GM23338 (cell line): ENCODE measurements around the gene ANKRD11. TPM values are rescaled to one million over a fixed set of nuclear protein-coding genes. Genes with fewer than 3 reads are reported as not detected.

Experiments
- ATAC-seq: fragments of 200-7000 bp; cut with Tn5 transposase; 3 replicates; pipeline ENCODE4 v1.9.1; 2020
- DNase-seq: peaks from one replicate; pipeline ENCODE4 v3.0.0-alpha.2; 2015; ENCODE audit warnings: low spot score
- H2AFZ ChIP-seq: fragments of 200-600 bp; sonication (generic); 2 replicates; pipeline ENCODE4 v1.8.0; 2016; ENCODE audit warnings: antibody characterized with exemption, mild to moderate bottlenecking, moderate library complexity
- H3F3A ChIP-seq: fragments of 200-600 bp; sonication (generic); replicated peaks from 2 replicates; pipeline ENCODE4 v1.8.0; 2017; ENCODE audit warnings: antibody characterized with exemption, mixed run types, low read depth
- H3K27ac ChIP-seq: fragments of 200-600 bp; sonication (generic); 2 replicates; pipeline ENCODE4 v1.6.1; 2016; ENCODE audit warnings: low read depth
- H3K27me3 ChIP-seq: fragments of 200-600 bp; sonication (generic); 2 replicates; pipeline ENCODE4 v1.8.0; 2016; ENCODE audit warnings: mild to moderate bottlenecking, mixed run types, moderate library complexity; ENCODE audit not compliant: insufficient read depth
- H3K36me3 ChIP-seq: fragments of 200-600 bp; sonication (generic); 2 replicates; pipeline ENCODE4 v1.8.0; 2016; ENCODE audit warnings: mild to moderate bottlenecking; ENCODE audit not compliant: insufficient read depth
- H3K4me1 ChIP-seq: fragments of 200-600 bp; sonication (generic); 2 replicates; pipeline ENCODE4 v1.8.0; 2016; ENCODE audit warnings: mild to moderate bottlenecking, moderate library complexity; ENCODE audit not compliant: insufficient read depth
- H3K4me2 ChIP-seq: fragments of 200-600 bp; sonication (generic); 2 replicates; pipeline ENCODE4 v1.7.1; 2017; ENCODE audit warnings: mixed run types
- H3K4me3 ChIP-seq: fragments of 200-600 bp; sonication (generic); 2 replicates; pipeline ENCODE4 v1.6.1; 2016; ENCODE audit warnings: mixed run types
- H3K79me2 ChIP-seq: fragments of 200-600 bp; sonication (generic); replicated peaks from 2 replicates; pipeline ENCODE4 v1.8.0; 2017; ENCODE audit warnings: mild to moderate bottlenecking; ENCODE audit not compliant: insufficient read depth
- H3K9me2 ChIP-seq: fragments of 200-600 bp; sonication (generic); 2 replicates; pipeline ENCODE4 v1.8.0; 2017; ENCODE audit not compliant: insufficient read depth
- H4K20me1 ChIP-seq: fragments of 200-600 bp; sonication (generic); replicated peaks from 2 replicates; pipeline ENCODE4 v1.8.0; 2017; ENCODE audit warnings: mild to moderate bottlenecking; ENCODE audit not compliant: insufficient read depth
- H3K27ac Mint-ChIP-seq: 2 replicates; pipeline ENCODE4 v1.8.0; 2020; ENCODE audit warnings: inconsistent platforms, mild to moderate bottlenecking, moderate library complexity, mixed read lengths
- H3K27me3 Mint-ChIP-seq: 3 replicates; pipeline ENCODE4 v1.8.0; 2022; ENCODE audit warnings: low read depth, mild to moderate bottlenecking, moderate library complexity, mixed read lengths, inconsistent platforms; ENCODE audit not compliant: insufficient read depth, poor library complexity
- H3K36me3 Mint-ChIP-seq: 3 replicates; pipeline ENCODE4 v1.8.0; 2021; ENCODE audit warnings: low read depth, mild to moderate bottlenecking, inconsistent platforms, moderate library complexity, mixed read lengths
- H3K4me1 Mint-ChIP-seq: 3 replicates; pipeline ENCODE4 v1.8.0; 2020; ENCODE audit warnings: mild to moderate bottlenecking, inconsistent platforms, mixed read lengths
- H3K4me3 Mint-ChIP-seq: 3 replicates; pipeline ENCODE4 v1.8.0; 2021; ENCODE audit warnings: moderate library complexity, mild to moderate bottlenecking, inconsistent platforms, mixed read lengths
- H3K9me3 Mint-ChIP-seq: 3 replicates; pipeline ENCODE4 v1.8.0; 2020; ENCODE audit warnings: moderate library complexity, mild to moderate bottlenecking, inconsistent platforms, mixed read lengths
- CTCF ChIP-seq, 2 experiments: fragments of 200-600 bp in 1 of 2; sonication (generic) in 1 of 2; conservative IDR thresholded peaks; 2 replicates each; pipeline versions ENCODE4 v1.5.1 to v1.6.1; 2016 to 2017; ENCODE audit warnings: antibody characterized with exemption in 2 of 2, low read depth in 2 of 2, mild to moderate bottlenecking in 2 of 2, moderate library complexity in 1 of 2
- REST ChIP-seq: IDR thresholded peaks from one replicate; pipeline ENCODE4 v1.6.1; 2018; ENCODE audit warnings: antibody characterized with exemption; ENCODE audit not compliant: unreplicated experiment
- ZNF462 ChIP-seq: fragments of 250-450 bp; sonication (Bioruptor Pico); IDR thresholded peaks from 2 replicates; pipeline ENCODE4 v1.5.0; 2020; ENCODE audit warnings: mild to moderate bottlenecking, moderate library complexity
- polyA plus RNA-seq: library from polyadenylated mRNA; unstranded; fragments of >200 nt; fragmentation: Nextera tagmentation; extraction: Ambion mirVana; gene quantifications from 2 replicates; pipeline ENCODE4 v1.2.1, GENCODE V29; 2016
- total RNA-seq: library from RNA; depleted of rRNA; stranded (reverse); fragments of >200 nt; shearing (Covaris generic); gene quantifications from 2 replicates; pipeline ENCODE4 v1.2.3, GENCODE V29; 2014

ANKRD11 gene
- total and polyA plus RNA-seq, 2 experiments from 2014 or later = 130 to 159 TPM

GRCh38 chr16:89453501-89454321 lies 36.6 kb downstream of the ANKRD11 start:
- peaks cover 96% of the 10 kb centered on the region for H3K79me2 ChIP-seq
- Mint-ChIP-seq H3K27me3 (peaks cover 5% of the 10 kb centered on the region), H3K4me3 (no peak overlapping the region), H3K4me1 (peaks cover 43% of the 10 kb centered on the region), H3K36me3 (peaks cover 22% of the 10 kb centered on the region), H3K9me3 (no peaks in the 10 kb centered on the region; the same call in 2 of the 3 replicates), H3K27ac (peak overlapping the region; percentile 11; the same call in 1 of the 2 replicates)
- peaks cover 24% of the 10 kb centered on the region for H3F3A ChIP-seq
- TF ChIP-seq CTCF (conservative IDR thresholded peaks at IDR 0.05; ENCODE audit: low read depth in 2 of 2) = peak; percentile 34 to 38
- TF ChIP-seq ZNF462 (CRISPR knock-in tag) = no peak
- TF ChIP-seq REST = no peak
- ATAC-seq (peak; percentile 84), DNase-seq (no peak)
- H3K4me2 ChIP-seq = no peak overlapping the region
- no peaks in the 10 kb centered on the region for H3K27me3 ChIP-seq
- peaks cover 86% of the 10 kb centered on the region for H4K20me1 ChIP-seq
- 0 out of 2 replicates have a peak overlapping the region, but pooled peaks have one; percentile 32 for H3K27ac ChIP-seq
- H2AFZ ChIP-seq = no peak overlapping the region
- no peaks in the 10 kb centered on the region for H3K36me3 ChIP-seq
- no peak overlapping the region for H3K4me3 ChIP-seq
- H3K9me2 ChIP-seq = no peaks in the 10 kb centered on the region
- peaks cover 20% of the 10 kb centered on the region for H3K4me1 ChIP-seq
